ENCODE measurements around the gene CBX8. TPM values are rescaled to one million over a fixed set of nuclear protein-coding genes. Genes with fewer than 3 reads are reported as not detected.

The CBX8 gene
- total and polyA plus RNA-seq, 2 of the 8 experiments (the other 6 are each of a cell fraction or from before 2014, with no cell fraction given): 0.09 to 2.1 TPM

DNA sequence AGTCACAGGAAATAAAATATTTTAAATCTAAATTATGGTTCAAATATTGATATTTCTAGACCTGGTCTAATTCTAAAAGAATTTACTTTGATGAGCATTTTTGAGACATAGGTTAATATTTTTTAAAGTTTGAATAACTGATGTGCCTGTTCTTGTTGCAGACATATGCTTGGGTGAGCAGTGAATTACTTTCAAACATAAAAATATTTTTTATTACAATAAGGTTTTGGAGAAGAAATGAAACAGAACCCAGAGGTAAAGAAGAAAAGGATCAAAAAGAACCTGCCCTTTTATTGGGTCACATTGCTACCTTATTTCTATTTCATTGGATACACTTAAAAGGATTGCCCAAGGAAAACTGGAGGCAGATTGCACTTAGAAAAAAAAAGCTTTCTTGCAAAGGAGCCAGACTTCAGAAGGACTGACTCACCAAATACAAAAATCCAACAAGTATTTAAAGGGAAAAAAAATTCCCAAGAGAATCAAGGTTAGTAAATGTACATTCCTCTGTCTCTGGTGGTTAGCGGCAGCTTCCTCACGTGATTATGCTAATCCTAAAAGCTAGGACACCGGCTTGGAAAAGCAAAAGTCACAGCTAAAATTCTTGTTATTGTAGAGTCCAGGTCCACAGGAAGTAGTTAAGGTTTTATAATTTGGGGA is 47.6 kb downstream of the CBX8 start (continued):
- TF ChIP-seq, protein P1, sequence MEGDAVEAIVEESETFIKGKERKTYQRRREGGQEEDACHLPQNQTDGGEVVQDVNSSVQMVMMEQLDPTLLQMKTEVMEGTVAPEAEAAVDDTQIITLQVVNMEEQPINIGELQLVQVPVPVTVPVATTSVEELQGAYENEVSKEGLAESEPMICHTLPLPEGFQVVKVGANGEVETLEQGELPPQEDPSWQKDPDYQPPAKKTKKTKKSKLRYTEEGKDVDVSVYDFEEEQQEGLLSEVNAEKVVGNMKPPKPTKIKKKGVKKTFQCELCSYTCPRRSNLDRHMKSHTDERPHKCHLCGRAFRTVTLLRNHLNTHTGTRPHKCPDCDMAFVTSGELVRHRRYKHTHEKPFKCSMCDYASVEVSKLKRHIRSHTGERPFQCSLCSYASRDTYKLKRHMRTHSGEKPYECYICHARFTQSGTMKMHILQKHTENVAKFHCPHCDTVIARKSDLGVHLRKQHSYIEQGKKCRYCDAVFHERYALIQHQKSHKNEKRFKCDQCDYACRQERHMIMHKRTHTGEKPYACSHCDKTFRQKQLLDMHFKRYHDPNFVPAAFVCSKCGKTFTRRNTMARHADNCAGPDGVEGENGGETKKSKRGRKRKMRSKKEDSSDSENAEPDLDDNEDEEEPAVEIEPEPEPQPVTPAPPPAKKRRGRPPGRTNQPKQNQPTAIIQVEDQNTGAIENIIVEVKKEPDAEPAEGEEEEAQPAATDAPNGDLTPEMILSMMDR (IDR thresholded peaks at IDR 0.05; ENCODE audit: control extremely low read depth in 1 of 3, insufficient read depth in 1 of 3, low read depth in 1 of 3, low read length in 3 of 3): no peak
- TF ChIP-seq SP1 (IDR thresholded peaks at IDR 0.05; ENCODE audit: low read depth, low read length) (no peak), FOSL1 (IDR thresholded peaks at IDR 0.05; ENCODE audit: insufficient read depth, low read depth, low read length) (no peak), EP300 (IDR thresholded peaks at IDR 0.05; ENCODE audit: borderline replicate concordance in 1 of 2, low read depth in 2 of 2, low read length in 2 of 2) (no peak), JUND (IDR thresholded peaks at IDR 0.05; ENCODE audit: low read length) (no peak), KDM5A (IDR thresholded peaks at IDR 0.05; ENCODE audit: low read length) (no peak)

Measured in H1 (cell line).